Measurements from ENCODE around the gene ODC1.
"Not testable (repeated sequence)": the region's sequence is repeated elsewhere in the genome, so short reads cannot be mapped to it uniquely, and the experiment has no call there.

ODC1 gene

GRCh38 chr2:10457846-10458598 is 9.9 kb upstream of the ODC1 start:
- Histone ChIP-seq H3K36me3 (ENCODE audit: control insufficient read depth in 2 of 2, insufficient read depth in 1 of 2, low read length in 2 of 2) (no peaks in the 10 kb centered on the region), H3K27ac (ENCODE audit: extremely low read depth, low read depth, low read length) (no peak overlapping the region), H3K4me3 (ENCODE audit: low read depth, low read length) (no peak overlapping the region), H3K4me1 (ENCODE audit: control insufficient read depth, insufficient read depth, low read length) (no peaks in the 10 kb centered on the region), H3K9me3 (ENCODE audit: control insufficient read depth, insufficient read depth, low read depth, low read length) (no peaks in the 10 kb centered on the region)
- ChIA-PET POLR2A (interaction anchor here (0.7 to 1.0 kb wide), 2 partner anchors 10 to 351 kb away, joined by 4 read pairs; no protein-coding TSS in a partner anchor), CTCF (no interaction called here)
- no peak for TF ChIP-seq ZNF140 (tag by site-specific recombination; IDR thresholded peaks at IDR 0.05)

DNA sequence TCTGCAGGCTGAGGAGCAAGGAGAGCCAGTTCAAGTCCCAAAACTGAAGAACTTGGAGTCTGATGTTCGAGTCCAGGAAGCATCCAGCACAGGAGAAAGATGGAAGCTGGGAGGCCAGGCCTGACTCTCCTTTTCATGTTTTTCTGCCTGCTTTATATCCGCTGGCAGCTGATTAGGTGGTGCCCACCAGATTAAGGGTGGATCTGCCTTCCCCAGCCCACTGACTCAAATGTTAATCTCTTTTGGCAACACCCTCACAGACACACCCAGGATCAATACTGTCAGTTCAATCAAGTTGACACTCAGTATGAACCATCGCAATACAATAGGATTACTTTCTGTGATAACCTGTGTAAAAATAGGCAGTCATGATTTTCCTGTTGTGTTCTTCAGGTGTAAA is 9.1 kb upstream of the ODC1 start:
- H3K27ac ChIP-seq (ENCODE audit: extremely low read depth, low read depth, low read length); POLR2A ChIA-PET; H3K4me1 ChIP-seq (ENCODE audit: control insufficient read depth, insufficient read depth, low read length); H3K4me3 ChIP-seq (ENCODE audit: low read depth, low read length); H3K9me3 ChIP-seq (ENCODE audit: control insufficient read depth, insufficient read depth, low read depth, low read length); CTCF ChIA-PET; H3K36me3 ChIP-seq (ENCODE audit: control insufficient read depth in 2 of 2, insufficient read depth in 1 of 2, low read length in 2 of 2): not testable (repeated sequence)
- peak; percentile 57; the same call in 1 of the 2 replicates for TF ChIP-seq ZNF10 (tag by site-specific recombination; IDR thresholded peaks at IDR 0.05)

GRCh38 chr2:10454505-10454904 is 6.4 kb upstream of the ODC1 start:
- H3K27ac ChIP-seq (ENCODE audit: extremely low read depth, low read depth, low read length): no peak overlapping the region
- ChIA-PET POLR2A (no interaction called here), CTCF (interaction anchor here (0.7 kb wide), 1 partner anchor 47 kb away, joined by 3 read pairs; no protein-coding TSS in a partner anchor)
- H3K36me3 ChIP-seq (ENCODE audit: control insufficient read depth in 2 of 2, insufficient read depth in 1 of 2, low read length in 2 of 2): no peaks in the 10 kb centered on the region
- TF ChIP-seq, protein P1, sequence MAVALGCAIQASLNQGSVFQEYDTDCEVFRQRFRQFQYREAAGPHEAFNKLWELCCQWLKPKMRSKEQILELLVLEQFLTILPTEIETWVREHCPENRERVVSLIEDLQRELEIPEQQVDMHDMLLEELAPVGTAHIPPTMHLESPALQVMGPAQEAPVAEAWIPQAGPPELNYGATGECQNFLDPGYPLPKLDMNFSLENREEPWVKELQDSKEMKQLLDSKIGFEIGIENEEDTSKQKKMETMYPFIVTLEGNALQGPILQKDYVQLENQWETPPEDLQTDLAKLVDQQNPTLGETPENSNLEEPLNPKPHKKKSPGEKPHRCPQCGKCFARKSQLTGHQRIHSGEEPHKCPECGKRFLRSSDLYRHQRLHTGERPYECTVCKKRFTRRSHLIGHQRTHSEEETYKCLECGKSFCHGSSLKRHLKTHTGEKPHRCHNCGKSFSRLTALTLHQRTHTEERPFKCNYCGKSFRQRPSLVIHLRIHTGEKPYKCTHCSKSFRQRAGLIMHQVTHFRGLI (tag by site-specific recombination; IDR thresholded peaks at IDR 0.05): peak; percentile 99
- 0 out of 2 replicates have a peak, but pooled peaks have one; percentile 1 for TF ChIP-seq ZFHX2 (tag by site-specific recombination; conservative IDR thresholded peaks at IDR 0.05)
- TF ChIP-seq, protein P2, sequence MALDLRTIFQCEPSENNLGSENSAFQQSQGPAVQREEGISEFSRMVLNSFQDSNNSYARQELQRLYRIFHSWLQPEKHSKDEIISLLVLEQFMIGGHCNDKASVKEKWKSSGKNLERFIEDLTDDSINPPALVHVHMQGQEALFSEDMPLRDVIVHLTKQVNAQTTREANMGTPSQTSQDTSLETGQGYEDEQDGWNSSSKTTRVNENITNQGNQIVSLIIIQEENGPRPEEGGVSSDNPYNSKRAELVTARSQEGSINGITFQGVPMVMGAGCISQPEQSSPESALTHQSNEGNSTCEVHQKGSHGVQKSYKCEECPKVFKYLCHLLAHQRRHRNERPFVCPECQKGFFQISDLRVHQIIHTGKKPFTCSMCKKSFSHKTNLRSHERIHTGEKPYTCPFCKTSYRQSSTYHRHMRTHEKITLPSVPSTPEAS (tag by site-specific recombination; IDR thresholded peaks at IDR 0.05): no peak
- peaks cover 6% of the 10 kb centered on the region; the same call in 1 of the 2 replicates for H3K4me1 ChIP-seq (ENCODE audit: control insufficient read depth, insufficient read depth, low read length)
- no peaks in the 10 kb centered on the region for H3K9me3 ChIP-seq (ENCODE audit: control insufficient read depth, insufficient read depth, low read depth, low read length)
- H3K4me3 ChIP-seq (ENCODE audit: low read depth, low read length): no peak overlapping the region

GRCh38 chr2:10453905-10454298 is 5.8 kb upstream of the ODC1 start:
- Histone ChIP-seq H3K36me3 (ENCODE audit: control insufficient read depth in 2 of 2, insufficient read depth in 1 of 2, low read length in 2 of 2) (no peaks in the 10 kb centered on the region), H3K4me1 (ENCODE audit: control insufficient read depth, insufficient read depth, low read length) (peaks cover 6% of the 10 kb centered on the region; the same call in 1 of the 2 replicates), H3K4me3 (ENCODE audit: low read depth, low read length) (no peak overlapping the region), H3K9me3 (ENCODE audit: control insufficient read depth, insufficient read depth, low read depth, low read length) (no peaks in the 10 kb centered on the region), H3K27ac (ENCODE audit: extremely low read depth, low read depth, low read length) (no peak overlapping the region)
- POLR2A ChIA-PET: no interaction called here
- CTCF ChIA-PET: interaction anchor here (0.6 to 0.7 kb wide), 2 partner anchors 46 to 184 kb away, joined by 3 read pairs; no protein-coding TSS in a partner anchor
- TF ChIP-seq EGR2 (tag by site-specific recombination; IDR thresholded peaks at IDR 0.05; ENCODE audit: low read depth): no peak
- no peak for TF ChIP-seq ZNF777 (tag by site-specific recombination; IDR thresholded peaks at IDR 0.05; ENCODE audit: borderline replicate concordance)
- no peak for TF ChIP-seq SETDB1 (IDR thresholded peaks at IDR 0.05; ENCODE audit: insufficient read length, low read length)
- TF ChIP-seq, protein P3, sequence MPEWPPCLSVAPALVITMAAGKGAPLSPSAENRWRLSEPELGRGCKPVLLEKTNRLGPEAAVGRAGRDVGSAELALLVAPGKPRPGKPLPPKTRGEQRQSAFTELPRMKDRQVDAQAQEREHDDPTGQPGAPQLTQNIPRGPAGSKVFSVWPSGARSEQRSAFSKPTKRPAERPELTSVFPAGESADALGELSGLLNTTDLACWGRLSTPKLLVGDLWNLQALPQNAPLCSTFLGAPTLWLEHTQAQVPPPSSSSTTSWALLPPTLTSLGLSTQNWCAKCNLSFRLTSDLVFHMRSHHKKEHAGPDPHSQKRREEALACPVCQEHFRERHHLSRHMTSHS (tag by site-specific recombination; IDR thresholded peaks at IDR 0.05): no peak
- no peak for TF ChIP-seq ZNF692 (tag by site-specific recombination; IDR thresholded peaks at IDR 0.05)
